Measurements from ENCODE around the gene ATRN. TPM values are rescaled to one million over a fixed set of nuclear protein-coding genes. Genes with fewer than 3 reads are reported as not detected.
"Not testable (repeated sequence)": the region's sequence is repeated elsewhere in the genome, so short reads cannot be mapped to it uniquely, and the experiment has no call there.

ATRN gene
- 10 to 100 TPM; 12.4 to 12.5 TPM for total RNA-seq
- polyA plus RNA-seq, result 1 to 10 TPM; 4.0 to 7.8 TPM

GRCh38 chr20:3470627-3471396 is at the start of gene ATRN:
ATRN (plus strand) TSS chr20:3471018; CDS start chr20:3471108, 90 bp downstream.
- intact Hi-C loops (cut with micrococcal nuclease), result loop anchor here (1.0 kb wide), 1 partner anchor 64 kb away; the partner anchor contains the start of gene DNAAF9
- Mint-ChIP-seq H3K4me1 (peaks cover 26 to 45% (median 34%) of the 10 kb centered on the region in 4 donors), H3K27me3 (peaks cover 0 to 4% of the 10 kb centered on the region in 2 donors), H3K9me3 (no peaks in the 10 kb centered on the region), H3K27ac (peak within 1 kb of the TSS; percentile 82 to 96 (median 88)), H3K36me3 (peaks cover 0 to 4% of the 10 kb centered on the region in 2 donors), H3K4me3 (peak within 1 kb of the TSS; percentile 90 to 96 (median 94))
- Histone ChIP-seq H3K9me3 (ENCODE audit: control insufficient read depth in 1 of 2, low read length in 2 of 2) (no peaks in the 10 kb centered on the region), H3K27ac (ENCODE audit: low read depth, low read length) (peak within 1 kb of the TSS; percentile 51), H3K4me1 (ENCODE audit: insufficient read depth, low read length) (peaks cover 25% of the 10 kb centered on the region), H3K27me3 (ENCODE audit: insufficient read depth, low read length) (peaks cover 3% of the 10 kb centered on the region), H3K36me3 (ENCODE audit: insufficient read depth, low read length) (no peaks in the 10 kb centered on the region), H3K4me3 (ENCODE audit: low read length in 2 of 2) (peak within 1 kb of the TSS; percentile 66 to 67)
- CTCF ChIA-PET (ENCODE audit: partially characterized antibody), result no interaction called here
- POLR2A ChIA-PET (ENCODE audit: partially characterized antibody), result interaction anchor here (0.8 to 4.2 kb wide), 4 partner anchors 51 to 142 kb away, joined by 3 to 28 read pairs (median 5); partner anchors contain the start of gene DNAAF9
- peak; percentile 78 to 85 (median 82) for DNase-seq

- no peak overlapping the region for H3K27ac Mint-ChIP-seq
- ChIA-PET POLR2A (ENCODE audit: partially characterized antibody) (no interaction called here), CTCF (ENCODE audit: partially characterized antibody) (interaction anchor here (1.3 to 1.5 kb wide), 2 partner anchors 12 to 13 kb away, joined by 3 read pairs; no protein-coding TSS in a partner anchor)
- no peak for DNase-seq
- peaks cover 6 to 17% (median 7%) of the 10 kb centered on the region in 4 donors for H3K4me1 Mint-ChIP-seq
- no peaks in the 10 kb centered on the region for H3K27me3 ChIP-seq (ENCODE audit: insufficient read depth, low read length)
- peaks cover 0 to 1% of the 10 kb centered on the region in 2 donors for H3K27me3 Mint-ChIP-seq
- peaks cover 15% of the 10 kb centered on the region for H3K4me1 ChIP-seq (ENCODE audit: insufficient read depth, low read length)
- H3K9me3 Mint-ChIP-seq, result peaks cover 0 to under 1% (median 0%) of the 10 kb centered on the region in 8 donors
- H3K36me3 Mint-ChIP-seq, result no peaks in the 10 kb centered on the region
- intact Hi-C loops (cut with micrococcal nuclease), result no loop called here
- H3K27ac ChIP-seq (ENCODE audit: low read depth, low read length), result no peak overlapping the region
- H3K4me3 Mint-ChIP-seq, result peak overlapping the region in 3 of 8 donors; percentile 22 to 35 (median 28)
- no peaks in the 10 kb centered on the region for H3K36me3 ChIP-seq (ENCODE audit: insufficient read depth, low read length)
- H3K4me3 ChIP-seq (ENCODE audit: low read length in 2 of 2), result no peak overlapping the region
- no peaks in the 10 kb centered on the region for H3K9me3 ChIP-seq (ENCODE audit: control insufficient read depth in 1 of 2, low read length in 2 of 2)
Observed at GRCh38 chr20:3421985-3422384, 48.8 kb upstream of the ATRN start.

GRCh38 chr20:3423126-3423525 is 47.7 kb upstream of the ATRN start:
- no peaks in the 10 kb centered on the region for H3K36me3 Mint-ChIP-seq
- Histone ChIP-seq H3K27me3 (ENCODE audit: insufficient read depth, low read length) (no peaks in the 10 kb centered on the region), H3K4me1 (ENCODE audit: insufficient read depth, low read length) (peaks cover 15% of the 10 kb centered on the region), H3K4me3 (ENCODE audit: low read length in 2 of 2) (no peak overlapping the region), H3K36me3 (ENCODE audit: insufficient read depth, low read length) (no peaks in the 10 kb centered on the region), H3K27ac (ENCODE audit: low read depth, low read length) (no peak overlapping the region), H3K9me3 (ENCODE audit: control insufficient read depth in 1 of 2, low read length in 2 of 2) (no peaks in the 10 kb centered on the region)
- no peak overlapping the region for H3K27ac Mint-ChIP-seq
- H3K27me3 Mint-ChIP-seq, result peaks cover 0 to 1% of the 10 kb centered on the region in 2 donors
- POLR2A ChIA-PET (ENCODE audit: partially characterized antibody), result no interaction called here
- no peak overlapping the region for H3K4me3 Mint-ChIP-seq
- DNase-seq, result no peak
- intact Hi-C loops (cut with micrococcal nuclease), result no loop called here
- CTCF ChIA-PET (ENCODE audit: partially characterized antibody), result interaction anchor here (1.3 kb wide), 1 partner anchor 14 kb away, joined by 3 read pairs; no protein-coding TSS in a partner anchor
- peaks cover 6 to 17% (median 7%) of the 10 kb centered on the region in 4 donors for H3K4me1 Mint-ChIP-seq
- H3K9me3 Mint-ChIP-seq, result no peaks in the 10 kb centered on the region

- H3K4me1 ChIP-seq (ENCODE audit: insufficient read depth, low read length); H3K27ac Mint-ChIP-seq; H3K9me3 Mint-ChIP-seq; H3K27ac ChIP-seq (ENCODE audit: low read depth, low read length); DNase-seq; H3K27me3 ChIP-seq (ENCODE audit: insufficient read depth, low read length); H3K27me3 Mint-ChIP-seq; intact Hi-C loops (cut with micrococcal nuclease); H3K4me1 Mint-ChIP-seq; H3K36me3 ChIP-seq (ENCODE audit: insufficient read depth, low read length); H3K36me3 Mint-ChIP-seq; H3K4me3 ChIP-seq (ENCODE audit: low read length in 2 of 2); H3K9me3 ChIP-seq (ENCODE audit: control insufficient read depth in 1 of 2, low read length in 2 of 2); H3K4me3 Mint-ChIP-seq: not testable (repeated sequence)
- ChIA-PET POLR2A (ENCODE audit: partially characterized antibody) (interaction anchor here (1.1 kb wide), 1 partner anchor 18 kb away, joined by 4 read pairs; no protein-coding TSS in a partner anchor), CTCF (ENCODE audit: partially characterized antibody) (interaction anchor here (1.0 kb wide), 1 partner anchor 75 kb away, joined by 3 read pairs; no protein-coding TSS in a partner anchor)
Observed at GRCh38 chr20:3426766-3427165, 44.1 kb upstream of the ATRN start.

GRCh38 chr20:3430376-3431069 is 40.3 kb upstream of the ATRN start:
- H3K4me3 Mint-ChIP-seq, result no peak overlapping the region
- H3K27ac ChIP-seq (ENCODE audit: low read depth, low read length), result no peak overlapping the region
- no peak overlapping the region for H3K4me3 ChIP-seq (ENCODE audit: low read length in 2 of 2)
- H3K27ac Mint-ChIP-seq, result no peak overlapping the region
- ChIA-PET CTCF (ENCODE audit: partially characterized antibody) (no interaction called here), POLR2A (ENCODE audit: partially characterized antibody) (interaction anchor here (0.6 kb wide), 1 partner anchor 558 kb away, joined by 3 read pairs; no protein-coding TSS in a partner anchor)
- intact Hi-C loops (cut with micrococcal nuclease), result no loop called here
- no peaks in the 10 kb centered on the region for H3K36me3 ChIP-seq (ENCODE audit: insufficient read depth, low read length)
- H3K27me3 Mint-ChIP-seq, result peaks cover 0 to 1% of the 10 kb centered on the region in 2 donors
- H3K27me3 ChIP-seq (ENCODE audit: insufficient read depth, low read length), result no peaks in the 10 kb centered on the region
- no peaks in the 10 kb centered on the region for H3K36me3 Mint-ChIP-seq
- no peaks in the 10 kb centered on the region for H3K9me3 ChIP-seq (ENCODE audit: control insufficient read depth in 1 of 2, low read length in 2 of 2)
- DNase-seq, result no peak
- peaks cover 0 to 1% (median 0%) of the 10 kb centered on the region in 4 donors for H3K4me1 Mint-ChIP-seq
- no peaks in the 10 kb centered on the region for H3K9me3 Mint-ChIP-seq
- no peaks in the 10 kb centered on the region for H3K4me1 ChIP-seq (ENCODE audit: insufficient read depth, low read length)

- H3K9me3 ChIP-seq (ENCODE audit: control insufficient read depth in 1 of 2, low read length in 2 of 2), result no peaks in the 10 kb centered on the region
- H3K27me3 ChIP-seq (ENCODE audit: insufficient read depth, low read length), result no peaks in the 10 kb centered on the region
- intact Hi-C loops (cut with micrococcal nuclease), result no loop called here
- no peaks in the 10 kb centered on the region for H3K9me3 Mint-ChIP-seq
- no peak for DNase-seq
- POLR2A ChIA-PET (ENCODE audit: partially characterized antibody), result no interaction called here
- H3K27me3 Mint-ChIP-seq, result peaks cover 0 to 1% of the 10 kb centered on the region in 2 donors
- H3K4me3 Mint-ChIP-seq, result no peak overlapping the region
- H3K27ac Mint-ChIP-seq, result no peak overlapping the region
- H3K4me3 ChIP-seq (ENCODE audit: low read length in 2 of 2), result no peak overlapping the region
- no peak overlapping the region for H3K27ac ChIP-seq (ENCODE audit: low read depth, low read length)
- CTCF ChIA-PET (ENCODE audit: partially characterized antibody), result no interaction called here
- no peaks in the 10 kb centered on the region for H3K4me1 ChIP-seq (ENCODE audit: insufficient read depth, low read length)
- peaks cover 0 to 1% (median 0%) of the 10 kb centered on the region in 4 donors for H3K4me1 Mint-ChIP-seq
- H3K36me3 Mint-ChIP-seq, result no peaks in the 10 kb centered on the region
- H3K36me3 ChIP-seq (ENCODE audit: insufficient read depth, low read length), result no peaks in the 10 kb centered on the region
Observed at GRCh38 chr20:3431109-3431508, 39.7 kb upstream of the ATRN start.

- ChIA-PET POLR2A (ENCODE audit: partially characterized antibody) (no interaction called here), CTCF (ENCODE audit: partially characterized antibody) (no interaction called here)
- Mint-ChIP-seq H3K9me3 (no peaks in the 10 kb centered on the region), H3K4me1 (peaks cover 0 to 1% (median 0%) of the 10 kb centered on the region in 4 donors), H3K27me3 (peaks cover 0 to 1% of the 10 kb centered on the region in 2 donors), H3K27ac (no peak overlapping the region), H3K36me3 (no peaks in the 10 kb centered on the region), H3K4me3 (no peak overlapping the region)
- Histone ChIP-seq H3K36me3 (ENCODE audit: insufficient read depth, low read length) (no peaks in the 10 kb centered on the region), H3K27ac (ENCODE audit: low read depth, low read length) (no peak overlapping the region), H3K4me1 (ENCODE audit: insufficient read depth, low read length) (no peaks in the 10 kb centered on the region), H3K27me3 (ENCODE audit: insufficient read depth, low read length) (no peaks in the 10 kb centered on the region), H3K9me3 (ENCODE audit: control insufficient read depth in 1 of 2, low read length in 2 of 2) (no peaks in the 10 kb centered on the region), H3K4me3 (ENCODE audit: low read length in 2 of 2) (no peak overlapping the region)
- DNase-seq, result no peak
- intact Hi-C loops (cut with micrococcal nuclease), result no loop called here
Observed at GRCh38 chr20:3432844-3433243, 38.0 kb upstream of the ATRN start.

Measured in CD4-positive, alpha-beta memory T cell (primary cell).